GM20000 (cell line): Measurements from ENCODE around the gene SIK2.
"Not testable (repeated sequence)": the region's sequence is repeated elsewhere in the genome, so short reads cannot be mapped to it uniquely, and the experiment has no call there.

Experiments used
- DNase-seq: peaks from one replicate; pipeline ENCODE4 v3.0.0; 2012; ENCODE audit warnings: low spot score
- TF ChIP-seq, protein P1 (sequence below): IDR thresholded peaks from 2 replicates; pipeline ENCODE4 v1.5.1; 2012; ENCODE audit warnings: mild to moderate bottlenecking, control low read depth; ENCODE audit errors: extremely low read depth, missing control alignments

Gene SIK2

DNA sequence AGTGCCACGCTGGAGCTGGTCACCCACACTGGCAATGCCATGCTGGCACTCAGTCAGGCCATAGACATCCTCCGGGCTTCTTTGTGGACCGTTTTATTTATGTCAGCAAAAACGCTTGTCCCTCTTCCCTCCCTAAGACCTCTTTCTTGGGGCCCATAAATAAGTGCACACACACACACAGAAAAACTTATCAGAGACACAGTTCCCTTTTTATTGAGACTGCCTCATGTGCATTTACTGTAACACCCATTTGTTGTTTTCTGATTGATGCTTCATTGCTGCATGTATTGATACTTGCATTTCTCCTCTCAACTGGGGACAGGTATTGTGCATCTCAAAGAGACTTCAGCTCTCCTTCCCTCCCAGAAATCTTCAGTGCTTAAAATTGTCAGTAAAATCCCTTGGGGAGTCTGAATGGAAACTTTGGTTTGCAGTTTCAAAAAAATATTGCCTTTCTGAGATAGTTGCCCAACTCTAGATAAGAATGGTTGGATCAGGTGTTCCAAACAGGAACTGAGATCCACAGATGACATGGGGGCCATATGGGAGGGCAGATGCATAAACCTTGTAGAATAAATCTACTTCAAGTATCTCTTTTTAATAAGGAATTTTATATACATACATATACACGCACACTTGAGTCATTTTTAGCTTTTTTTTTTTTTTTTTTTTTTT is 113.0 kb downstream of the SIK2 start:
- TF ChIP-seq, protein P1, sequence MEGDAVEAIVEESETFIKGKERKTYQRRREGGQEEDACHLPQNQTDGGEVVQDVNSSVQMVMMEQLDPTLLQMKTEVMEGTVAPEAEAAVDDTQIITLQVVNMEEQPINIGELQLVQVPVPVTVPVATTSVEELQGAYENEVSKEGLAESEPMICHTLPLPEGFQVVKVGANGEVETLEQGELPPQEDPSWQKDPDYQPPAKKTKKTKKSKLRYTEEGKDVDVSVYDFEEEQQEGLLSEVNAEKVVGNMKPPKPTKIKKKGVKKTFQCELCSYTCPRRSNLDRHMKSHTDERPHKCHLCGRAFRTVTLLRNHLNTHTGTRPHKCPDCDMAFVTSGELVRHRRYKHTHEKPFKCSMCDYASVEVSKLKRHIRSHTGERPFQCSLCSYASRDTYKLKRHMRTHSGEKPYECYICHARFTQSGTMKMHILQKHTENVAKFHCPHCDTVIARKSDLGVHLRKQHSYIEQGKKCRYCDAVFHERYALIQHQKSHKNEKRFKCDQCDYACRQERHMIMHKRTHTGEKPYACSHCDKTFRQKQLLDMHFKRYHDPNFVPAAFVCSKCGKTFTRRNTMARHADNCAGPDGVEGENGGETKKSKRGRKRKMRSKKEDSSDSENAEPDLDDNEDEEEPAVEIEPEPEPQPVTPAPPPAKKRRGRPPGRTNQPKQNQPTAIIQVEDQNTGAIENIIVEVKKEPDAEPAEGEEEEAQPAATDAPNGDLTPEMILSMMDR: no peak
- no peak for DNase-seq

DNA sequence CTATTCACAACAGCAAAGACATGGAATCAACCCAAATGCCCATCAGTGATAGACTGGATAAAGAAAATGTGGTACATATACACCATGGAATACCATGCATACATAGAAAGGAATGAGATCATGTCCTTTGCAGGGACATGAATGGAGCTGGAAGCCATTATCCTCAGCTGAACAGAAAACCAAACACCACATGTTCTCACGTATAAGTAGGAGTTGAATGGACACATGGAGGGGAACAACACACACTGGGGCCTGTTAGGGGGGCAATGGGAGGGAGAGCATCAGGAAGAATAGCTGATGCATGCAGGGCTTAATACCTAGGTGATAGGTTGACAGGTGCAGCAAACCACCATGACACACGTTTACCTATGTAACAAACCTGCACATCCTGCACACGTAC is 115.4 kb downstream of the SIK2 start:
- DNase-seq: not testable (repeated sequence)

DNA sequence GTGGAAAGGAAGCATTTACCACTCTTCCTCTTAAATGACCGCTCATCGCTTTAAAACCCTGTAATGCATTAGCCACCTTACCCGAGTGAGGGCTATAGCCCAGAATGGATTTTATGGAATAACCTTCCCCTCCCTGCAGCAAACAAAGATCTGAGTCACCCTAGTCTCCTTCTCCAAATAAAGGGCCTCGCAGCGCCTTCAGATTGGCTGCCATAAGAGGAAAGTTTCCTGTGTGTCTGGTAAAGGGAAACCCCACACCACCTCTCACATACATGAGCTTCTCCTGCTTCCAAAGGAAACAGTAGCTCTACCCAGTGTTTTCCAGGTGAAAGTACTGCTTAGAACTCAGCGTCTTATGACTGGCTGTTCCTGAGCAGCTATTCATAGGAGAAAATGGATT is 116.2 kb downstream of the SIK2 start:
- DNase-seq: no peak
- TF ChIP-seq, protein P1: no peak

DNA sequence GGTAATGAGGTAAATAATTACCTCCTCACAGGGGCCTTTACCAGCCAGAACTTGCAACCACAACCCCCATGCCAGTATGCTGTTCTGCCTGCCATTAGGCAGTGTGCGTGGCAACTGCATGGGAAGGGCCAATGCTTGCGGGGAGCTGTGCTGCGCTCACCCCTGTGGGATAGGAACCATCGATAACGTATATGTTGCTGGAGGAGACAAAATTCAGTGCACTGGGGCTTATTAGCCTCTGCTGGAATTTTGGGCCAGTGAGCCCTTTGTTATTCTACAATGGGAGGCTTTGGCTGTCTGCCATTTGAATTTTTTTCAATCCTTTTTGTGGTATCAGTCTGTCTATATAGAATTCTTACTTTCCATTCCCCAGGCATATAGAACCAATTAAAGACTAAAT is 116.6 kb downstream of the SIK2 start:
- no peak for DNase-seq
- TF ChIP-seq, protein P1: no peak

DNA sequence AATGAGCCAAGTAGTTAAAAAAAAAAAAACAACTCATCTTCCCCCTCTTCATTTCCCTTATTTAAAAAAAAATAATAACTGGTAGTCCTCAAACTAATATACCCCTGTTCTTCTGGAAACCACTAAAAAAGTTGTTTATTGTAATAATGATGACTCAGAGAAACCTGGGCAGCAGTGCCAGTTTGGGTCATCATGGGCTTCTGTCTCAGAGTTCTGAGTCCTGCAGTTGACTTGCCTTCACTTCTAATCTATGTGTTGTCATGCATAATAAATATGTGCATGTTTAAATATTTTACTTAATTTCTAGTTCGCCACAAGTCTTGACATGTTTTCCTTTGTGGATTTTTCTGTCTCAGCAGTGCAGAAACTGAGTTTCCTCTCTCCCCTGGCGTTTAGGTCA is 117.1 kb downstream of the SIK2 start:
- TF ChIP-seq, protein P1: no peak
- DNase-seq: no peak

DNA sequence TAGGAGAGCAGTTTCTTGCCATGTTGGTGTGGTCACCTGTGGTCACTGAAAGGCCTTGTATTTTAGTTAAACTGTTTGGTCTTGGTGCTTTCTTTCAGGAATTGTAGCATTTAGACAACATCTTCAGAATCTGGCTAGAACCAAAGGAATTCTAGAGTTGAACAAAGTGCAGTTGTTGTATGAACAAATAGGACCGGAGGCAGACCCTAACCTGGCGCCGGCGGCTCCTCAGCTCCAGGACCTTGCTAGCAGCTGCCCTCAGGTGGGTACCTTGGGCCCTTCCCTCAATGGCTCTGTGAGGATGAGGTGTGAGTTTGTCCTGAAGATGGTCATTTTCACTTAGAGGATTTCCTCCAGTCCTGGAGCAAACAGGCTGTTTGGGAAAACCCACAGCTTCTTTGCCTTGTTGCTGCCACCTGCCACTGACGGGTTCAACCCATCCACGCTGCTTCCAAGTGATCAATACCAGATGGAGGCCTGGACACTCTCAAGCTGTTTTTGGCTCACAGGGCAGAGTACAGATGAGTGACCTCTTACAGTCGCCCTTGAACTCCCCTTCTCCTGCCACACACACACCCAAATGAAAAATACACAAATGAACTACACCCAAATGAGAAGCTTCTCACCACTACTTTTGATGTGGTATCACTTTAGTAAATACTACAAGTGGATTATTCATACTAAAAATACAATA is 118.7 kb downstream of the SIK2 start:
- TF ChIP-seq, protein P1: no peak
- no peak for DNase-seq

DNA sequence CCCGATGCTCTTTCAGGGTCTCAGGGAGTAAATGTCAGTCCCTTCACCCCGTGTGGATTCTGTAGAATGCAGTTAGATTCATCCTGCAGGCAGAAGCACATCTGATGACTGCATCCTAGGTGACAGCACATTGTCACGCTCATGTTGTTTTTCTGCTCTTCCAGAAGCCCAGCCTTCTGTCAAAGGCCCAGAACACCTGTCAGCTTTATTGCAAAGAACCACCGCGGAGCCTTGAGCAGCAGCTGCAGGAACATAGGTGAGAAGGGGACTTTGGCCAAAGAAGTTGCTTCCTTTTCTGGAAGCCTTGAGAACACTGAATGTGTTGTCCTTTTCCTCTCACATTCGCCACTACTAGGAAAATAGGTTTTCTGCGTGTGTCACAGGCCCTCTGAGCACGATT is 120.3 kb downstream of the SIK2 start:
- TF ChIP-seq, protein P1: no peak
- no peak for DNase-seq

DNA sequence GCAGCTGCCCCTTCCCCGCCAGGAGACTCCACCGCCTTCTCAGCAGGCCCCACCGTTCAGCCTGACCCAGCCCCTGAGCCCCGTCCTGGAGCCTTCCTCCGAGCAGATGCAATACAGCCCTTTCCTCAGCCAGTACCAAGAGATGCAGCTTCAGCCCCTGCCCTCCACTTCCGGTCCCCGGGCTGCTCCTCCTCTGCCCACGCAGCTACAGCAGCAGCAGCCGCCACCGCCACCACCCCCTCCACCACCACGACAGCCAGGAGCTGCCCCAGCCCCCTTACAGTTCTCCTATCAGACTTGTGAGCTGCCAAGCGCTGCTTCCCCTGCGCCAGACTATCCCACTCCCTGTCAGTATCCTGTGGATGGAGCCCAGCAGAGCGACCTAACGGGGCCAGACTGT is 121.3 kb downstream of the SIK2 start:
- TF ChIP-seq, protein P1: no peak
- no peak for DNase-seq
